Glutamatergic neuron (in vitro differentiated cells): ENCODE measurements around the gene VPS51. TPM values are rescaled to one million over a fixed set of nuclear protein-coding genes. Genes with fewer than 3 reads are reported as not detected.

Experiments
- DNase-seq: peaks from one replicate; pipeline ENCODE4 v3.0.0; 2022
- H3K27ac Mint-ChIP-seq: one replicate; pipeline ENCODE4 v1.8.0; 2020; ENCODE audit warnings: mild to moderate bottlenecking, mixed read lengths, inconsistent platforms; ENCODE audit not compliant: unreplicated experiment
- H3K27me3 Mint-ChIP-seq: one replicate; pipeline ENCODE4 v1.8.0; 2020; ENCODE audit warnings: mild to moderate bottlenecking, moderate library complexity, mixed read lengths, inconsistent platforms; ENCODE audit not compliant: unreplicated experiment
- H3K36me3 Mint-ChIP-seq: one replicate; pipeline ENCODE4 v1.8.0; 2020; ENCODE audit warnings: mild to moderate bottlenecking, mixed read lengths, inconsistent platforms; ENCODE audit not compliant: unreplicated experiment
- H3K4me1 Mint-ChIP-seq: one replicate; pipeline ENCODE4 v1.8.0; 2020; ENCODE audit warnings: mild to moderate bottlenecking, low read depth, mixed read lengths, inconsistent platforms; ENCODE audit not compliant: unreplicated experiment
- H3K4me3 Mint-ChIP-seq: one replicate; pipeline ENCODE4 v1.8.0; 2020; ENCODE audit warnings: mild to moderate bottlenecking, mixed read lengths, inconsistent platforms; ENCODE audit not compliant: unreplicated experiment
- H3K9me3 Mint-ChIP-seq: one replicate; pipeline ENCODE4 v1.8.0; 2020; ENCODE audit warnings: mild to moderate bottlenecking, moderate library complexity, mixed read lengths, inconsistent platforms; ENCODE audit not compliant: unreplicated experiment
- CTCF ChIP-seq: fragments of 200-600 bp; sonication (generic); IDR thresholded peaks from one replicate; pipeline ENCODE4 v1.5.0; 2021; ENCODE audit not compliant: partially characterized antibody, unreplicated experiment
- total RNA-seq: library from RNA; stranded (reverse); fragmentation: NEBNext Ultra II Directional; extraction: Animal tissue kit (Norgen Biotek cat#: 25700); gene quantifications from one replicate; pipeline ENCODE4 v1.2.1, GENCODE V29; 2021; ENCODE audit not compliant: unreplicated experiment

VPS51 gene
- total RNA-seq, 1 donor from 2014 or later: 105 TPM

DNA sequence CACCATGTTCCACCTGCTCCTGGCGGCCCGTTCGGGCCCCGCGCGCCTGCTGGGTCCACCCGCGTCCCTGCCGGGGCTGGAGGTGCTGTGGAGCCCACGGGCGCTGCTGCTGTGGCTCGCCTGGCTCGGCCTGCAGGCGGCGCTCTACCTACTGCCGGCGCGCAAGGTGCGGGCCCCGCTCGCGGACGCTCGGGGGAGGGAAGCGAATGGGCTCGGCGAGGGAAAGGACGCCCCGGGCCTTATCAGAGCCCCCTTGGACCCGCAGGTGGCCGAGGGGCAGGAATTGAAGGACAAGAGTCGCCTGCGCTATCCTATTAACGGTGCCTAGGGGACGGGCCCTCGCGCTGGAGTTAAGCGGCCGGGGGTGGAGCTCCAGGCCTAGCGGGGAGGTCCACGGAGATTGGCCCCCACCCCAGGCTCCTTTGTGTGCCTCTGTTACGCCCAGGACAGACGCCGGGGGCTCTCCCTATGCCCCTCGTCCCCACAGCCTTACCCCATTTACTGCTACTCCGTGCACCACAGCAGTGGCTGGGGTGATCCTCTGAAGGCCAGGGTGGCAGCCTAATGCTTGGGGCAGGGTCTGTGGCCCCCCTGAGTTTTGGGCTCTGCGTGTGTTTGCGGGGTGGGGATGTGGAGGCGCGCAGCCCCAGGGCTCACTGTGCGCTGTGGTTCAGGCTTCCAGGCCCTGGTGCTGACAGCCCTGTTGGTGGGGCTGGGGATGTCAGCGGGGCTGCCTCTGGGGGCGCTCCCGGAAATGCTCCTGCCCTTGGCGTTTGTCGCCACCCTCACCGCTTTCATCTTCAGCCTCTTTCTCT is 16.7 kb downstream of the VPS51 start:
- no peaks in the 10 kb centered on the region for H3K36me3 Mint-ChIP-seq
- peak; percentile 90 for TF ChIP-seq CTCF
- H3K4me3 Mint-ChIP-seq: peak overlapping the region; percentile 94
- peak overlapping the region; percentile 92 for H3K27ac Mint-ChIP-seq
- peaks cover 16% of the 10 kb centered on the region for H3K9me3 Mint-ChIP-seq
- DNase-seq: peak; percentile 80
- peaks cover 10% of the 10 kb centered on the region for H3K4me1 Mint-ChIP-seq
- peaks cover 20% of the 10 kb centered on the region for H3K27me3 Mint-ChIP-seq

- no peak for TF ChIP-seq CTCF
- Mint-ChIP-seq H3K27ac (peak overlapping the region; percentile 92), H3K27me3 (peaks cover 24% of the 10 kb centered on the region), H3K4me3 (peak overlapping the region; percentile 94), H3K4me1 (peaks cover 10% of the 10 kb centered on the region), H3K36me3 (no peaks in the 10 kb centered on the region), H3K9me3 (peaks cover 20% of the 10 kb centered on the region)
- no peak for DNase-seq
Observed at GRCh38 chr11:65113361-65113756, 17.3 kb downstream of the VPS51 start.

GRCh38 chr11:65113839-65114238 is 17.8 kb downstream of the VPS51 start:
- Mint-ChIP-seq H3K4me1 (peaks cover 10% of the 10 kb centered on the region), H3K4me3 (peak overlapping the region; percentile 94), H3K27me3 (peaks cover 29% of the 10 kb centered on the region), H3K36me3 (no peaks in the 10 kb centered on the region), H3K27ac (peak overlapping the region; percentile 92), H3K9me3 (peaks cover 23% of the 10 kb centered on the region)
- no peak for DNase-seq
- TF ChIP-seq CTCF: no peak

- no peak for TF ChIP-seq CTCF
- Mint-ChIP-seq H3K36me3 (no peaks in the 10 kb centered on the region), H3K27me3 (peaks cover 29% of the 10 kb centered on the region), H3K27ac (no peak overlapping the region), H3K9me3 (peaks cover 26% of the 10 kb centered on the region), H3K4me1 (peaks cover 10% of the 10 kb centered on the region), H3K4me3 (peak overlapping the region; percentile 94)
- DNase-seq: no peak
Observed at GRCh38 chr11:65114538-65115171, 18.6 kb downstream of the VPS51 start.
